HG03442 (cell line): ENCODE measurements around the gene IL3RA.
A peak's percentile ranks its signal among the peaks of the same experiment; 100 is the strongest.

Experiments
- ATAC-seq: cut with Tn5 transposase; IDR thresholded peaks from one replicate; pipeline ENCODE4 v1.9.1; 2021; ENCODE audit warnings: mild to moderate bottlenecking, moderate library complexity; ENCODE audit not compliant: unreplicated experiment

The IL3RA gene

GRCh38 chrX:1378306-1378759 is 41.7 kb downstream of the IL3RA start:
- ATAC-seq: no peak

GRCh38 chrX:1380672-1381233 is 44.2 kb downstream of the IL3RA start:
- no peak for ATAC-seq

- no peak for ATAC-seq
These were observed 48.2 kb downstream of the IL3RA start for GRCh38 chrX:1384658-1385252.

- ATAC-seq: no peak
These were observed 49.0 kb downstream of the IL3RA start for GRCh38 chrX:1385253-1386223.

- no peak for ATAC-seq
These were observed 49.9 kb downstream of the IL3RA start for GRCh38 chrX:1386338-1387127.

- ATAC-seq: no peak
These were observed 50.7 kb downstream of the IL3RA start for GRCh38 chrX:1387141-1387776.

GRCh38 chrX:1388651-1389050 is 52.1 kb downstream of the IL3RA start:
- ATAC-seq: no peak

GRCh38 chrX:1389181-1389992 is 52.8 kb downstream of the IL3RA start:
- ATAC-seq: no peak

GRCh38 chrX:1389993-1390285 is 53.4 kb downstream of the IL3RA start:
- no peak for ATAC-seq

GRCh38 chrX:1390621-1391369 is 54.2 kb downstream of the IL3RA start:
- no peak for ATAC-seq

GRCh38 chrX:1391370-1391706 is 54.8 kb downstream of the IL3RA start:
- no peak for ATAC-seq

GRCh38 chrX:1391707-1392375 is 55.3 kb downstream of the IL3RA start, which contains the start of gene SLC25A6:
TSS of gene SLC25A6 (minus strand) at chrX:1392113. CDS start at chrX:1392009, 104 bp downstream.
- peak; percentile 94 for ATAC-seq

- ATAC-seq: peak; percentile 16
These were observed 55.9 kb downstream of the IL3RA start for GRCh38 chrX:1392376-1393068.

GRCh38 chrX:1393871-1394615 is 57.5 kb downstream of the IL3RA start:
- no peak for ATAC-seq

GRCh38 chrX:1394731-1395501 is 58.3 kb downstream of the IL3RA start:
- ATAC-seq: no peak

- ATAC-seq: no peak
These were observed 59.1 kb downstream of the IL3RA start for GRCh38 chrX:1395646-1396216.
